Spleen (tissue), 11 donors: ENCODE results near the gene DMRTC2. TPM values are rescaled to one million over a fixed set of nuclear protein-coding genes. Genes with fewer than 3 reads are reported as not detected.
A peak's percentile ranks its signal among the peaks of the same experiment; 100 is the strongest.

Source experiments
- DNase-seq: peaks from one replicate; pipeline ENCODE4 v3.0.0-alpha.2; 2020
- H3K27ac ChIP-seq, 8 donors: fragments of 200-600 bp; sonication (generic) in 7 of 8; 1 replicate in 4 of 8; 2 replicates in 4 of 8; pipeline versions ENCODE4 v1.5.0 to v1.8.0; 2016 to 2021; ENCODE audit warnings: inconsistent platforms in 4 of 8, mild to moderate bottlenecking in 4 of 8, moderate library complexity in 1 of 8
- H3K27me3 ChIP-seq, 7 donors: fragments of 200-600 bp; sonication (generic) in 6 of 7; replicated peaks in 1 of 7; 1 replicate in 4 of 7; 2 replicates in 3 of 7; pipeline versions ENCODE4 v1.5.0 to v1.8.0; 2016 to 2021; ENCODE audit warnings: inconsistent platforms in 3 of 7, mild to moderate bottlenecking in 1 of 7
- H3K36me3 ChIP-seq, 6 donors: fragments of 200-600 bp; sonication (generic) in 5 of 6; 1 replicate in 4 of 6; 2 replicates in 2 of 6; pipeline versions ENCODE4 v1.5.0 to v1.8.0; 2016 to 2021; ENCODE audit warnings: inconsistent platforms in 2 of 6
- H3K4me1 ChIP-seq, 6 donors: fragments of 200-600 bp; sonication (generic) in 5 of 6; 1 replicate in 3 of 6; 2 replicates in 3 of 6; pipeline versions ENCODE4 v1.5.0 to v1.8.0; 2016 to 2021; ENCODE audit warnings: inconsistent platforms in 3 of 6
- H3K4me3 ChIP-seq, 8 donors: fragments of 200-600 bp; sonication (generic) in 7 of 8; 1 replicate in 4 of 8; 2 replicates in 4 of 8; pipeline versions ENCODE4 v1.5.0 to v1.8.0; 2016 to 2021; ENCODE audit warnings: inconsistent platforms in 4 of 8, mild to moderate bottlenecking in 4 of 8, moderate library complexity in 2 of 8
- H3K9me3 ChIP-seq, 8 donors: fragments of 200-600 bp; sonication (generic) in 7 of 8; 1 replicate in 4 of 8; 2 replicates in 4 of 8; pipeline versions ENCODE4 v1.5.0 to v1.8.0; 2016 to 2021; ENCODE audit warnings: inconsistent platforms in 4 of 8
- CTCF ChIP-seq, 11 experiments: fragments of 200-600 bp in 7 of 11; fragments of 450-650 bp in 4 of 11; sonication (generic) in 4 of 11; IDR thresholded peaks in 8 of 11; conservative IDR thresholded peaks in 3 of 11; 1 replicate in 7 of 11; 2 replicates in 4 of 11; pipeline versions ENCODE4 v1.4.0 to v1.8.0; 2016 to 2021; ENCODE audit warnings: antibody characterized with exemption in 11 of 11, inconsistent platforms in 4 of 11, mild to moderate bottlenecking in 1 of 11
- POLR2A ChIP-seq, 3 donors: fragments of 450-650 bp; IDR thresholded peaks; one replicate each; pipeline ENCODE4 v1.5.1; 2017; ENCODE audit warnings: antibody characterized with exemption in 3 of 3, mild to moderate bottlenecking in 1 of 3
- POLR2AphosphoS5 ChIP-seq, 3 donors: sonication (generic); formaldehyde crosslinking; IDR thresholded peaks; one replicate each; pipeline ENCODE4 v1.5.1; 2017; ENCODE audit warnings: antibody characterized with exemption in 3 of 3
- WGBS, 5 donors: extraction: QIAGEN DNeasy Blood & Tissue Kit in 3 of 5; methylation state at CpG; one replicate each; pipeline versions ENCODE4 v1.1.5 to v1.1.7; 2013 to 2018; 5-methylcytosine and 5-hydroxymethylcytosine counted together
- intact Hi-C: fragments of 100-400 bp; cut with DNase I; formaldehyde crosslinking; loops from one replicate; pipeline ENCODE4 v1.15.0; 2023; ENCODE audit warnings: low total_unique reads
- polyA plus RNA-seq, 3 donors: library from polyadenylated mRNA; stranded (reverse); fragments of 200-250 nt; gene quantifications; one replicate each; pipeline ENCODE4 v1.2.1, GENCODE V29; 2013
- total RNA-seq, 7 donors: library from RNA; depleted of rRNA in 3 of 7; stranded (reverse); fragments of >200 nt in 3 of 7; fragmentation: NEBNext Ultra II Directional in 4 of 7; extraction: Animal tissue kit (Norgen Biotek cat#: 25700) in 4 of 7; gene quantifications; one replicate each; pipeline versions ENCODE4 v1.1.0 to v1.2.1, GENCODE V29; 2016 to 2021
- donor health status: healthy with polysubstance abuse.
- donor health status: DM: no; HTN: no; CAD: no; lungs with moderate emphysema.
- donor health status: DM: no; HTN: no; CAD: no.
- donor health status: Bipolar disorder and iron deficiency.
- donor health status: healthy.
- donor health status: DM: no; HTN: no; CAD: no.
- donor health status: DM: yes; HTN: yes; CAD: no.

DMRTC2 gene
- total and polyA plus RNA-seq, 10 donors: not detected

- no peaks in the 10 kb centered on the region for H3K9me3 ChIP-seq
- TF ChIP-seq POLR2AphosphoS5 (IDR thresholded peaks at IDR 0.05) (peak; percentile 85 to 88 (median 85)), POLR2A (IDR thresholded peaks at IDR 0.05) (peak in 1 of 3 donors; percentile 26), CTCF (IDR thresholded peaks at IDR 0.05 in 8 of 11, conservative IDR thresholded peaks at IDR 0.05 in 3 of 11) (peak in 1 of 11 experiments; percentile 4)
- 27 to 47% (median 31%) methylated on average over 9 of the region's 9 CpGs for WGBS, 5 donors
- H3K4me3 ChIP-seq: peak within 1 kb of the TSS; percentile 38 to 81 (median 56)
- H3K4me1 ChIP-seq: peaks cover 38 to 100% (median 96%) of the 10 kb centered on the region in 6 donors
- peak; percentile 96 for DNase-seq
- H3K36me3 ChIP-seq: peaks cover 0 to 42% (median 5%) of the 10 kb centered on the region in 6 donors
- H3K27me3 ChIP-seq: no peaks in the 10 kb centered on the region
- intact Hi-C loops: no loop called here
- H3K27ac ChIP-seq: peak within 1 kb of the TSS; percentile 75 to 99 (median 88)
These were observed 32.3 kb downstream of the DMRTC2 start, which contains the start of gene CD79A for GRCh38 chr19:41876847-41877832. Gene CD79A, plus strand, starts transcription at chr19:41877279. Its CDS starts 26 bp downstream, at chr19:41877305.

- Histone ChIP-seq H3K27ac (peak overlapping the region; percentile 75 to 99 (median 88)), H3K9me3 (no peaks in the 10 kb centered on the region), H3K27me3 (no peaks in the 10 kb centered on the region), H3K4me3 (peak overlapping the region; percentile 38 to 81 (median 56)), H3K36me3 (peaks cover 0 to 33% (median 3%) of the 10 kb centered on the region in 6 donors), H3K4me1 (peaks cover 29 to 97% (median 91%) of the 10 kb centered on the region in 6 donors)
- 60 to 66% (median 62%) methylated on average over 17 of the region's 17 CpGs for whole genome bisulfite sequencing, 5 donors
- intact Hi-C loops: no loop called here
- no peak for TF ChIP-seq CTCF (IDR thresholded peaks at IDR 0.05 in 8 of 11, conservative IDR thresholded peaks at IDR 0.05 in 3 of 11)
- no peak for TF ChIP-seq POLR2AphosphoS5 (IDR thresholded peaks at IDR 0.05)
- no peak for TF ChIP-seq POLR2A (IDR thresholded peaks at IDR 0.05)
- DNase-seq: no peak
These were observed 33.4 kb downstream of the DMRTC2 start for GRCh38 chr19:41877916-41878905.

- Histone ChIP-seq H3K4me3 (peak overlapping the region in 7 of 8 donors; percentile 51 to 81 (median 57)), H3K9me3 (no peaks in the 10 kb centered on the region), H3K4me1 (peaks cover 21 to 95% (median 82%) of the 10 kb centered on the region in 6 donors), H3K27ac (peak overlapping the region in 4 of 8 donors; percentile 88 to 99 (median 96)), H3K27me3 (no peaks in the 10 kb centered on the region), H3K36me3 (peaks cover 0 to 33% (median 3%) of the 10 kb centered on the region in 6 donors)
- no peak for DNase-seq
- intact Hi-C loops: no loop called here
- WGBS, 5 donors: 85 to 93% (median 90%) methylated on average over 14 to 21 of the region's 21 CpGs
- TF ChIP-seq POLR2AphosphoS5 (IDR thresholded peaks at IDR 0.05) (no peak), CTCF (IDR thresholded peaks at IDR 0.05 in 8 of 11, conservative IDR thresholded peaks at IDR 0.05 in 3 of 11) (no peak), POLR2A (IDR thresholded peaks at IDR 0.05) (no peak)
These were observed 34.2 kb downstream of the DMRTC2 start for GRCh38 chr19:41879080-41879479.
